Medulla oblongata (tissue), 1 donor: ENCODE data around the gene IFITM10.
"Not testable (repeated sequence)": the region's sequence is repeated elsewhere in the genome, so short reads cannot be mapped to it uniquely, and the experiment has no call there.

Source experiments
- DNase-seq: peaks from one replicate; pipeline ENCODE4 v3.0.0-alpha.2; 2015; ENCODE audit errors: extremely low spot score

Gene IFITM10

DNA sequence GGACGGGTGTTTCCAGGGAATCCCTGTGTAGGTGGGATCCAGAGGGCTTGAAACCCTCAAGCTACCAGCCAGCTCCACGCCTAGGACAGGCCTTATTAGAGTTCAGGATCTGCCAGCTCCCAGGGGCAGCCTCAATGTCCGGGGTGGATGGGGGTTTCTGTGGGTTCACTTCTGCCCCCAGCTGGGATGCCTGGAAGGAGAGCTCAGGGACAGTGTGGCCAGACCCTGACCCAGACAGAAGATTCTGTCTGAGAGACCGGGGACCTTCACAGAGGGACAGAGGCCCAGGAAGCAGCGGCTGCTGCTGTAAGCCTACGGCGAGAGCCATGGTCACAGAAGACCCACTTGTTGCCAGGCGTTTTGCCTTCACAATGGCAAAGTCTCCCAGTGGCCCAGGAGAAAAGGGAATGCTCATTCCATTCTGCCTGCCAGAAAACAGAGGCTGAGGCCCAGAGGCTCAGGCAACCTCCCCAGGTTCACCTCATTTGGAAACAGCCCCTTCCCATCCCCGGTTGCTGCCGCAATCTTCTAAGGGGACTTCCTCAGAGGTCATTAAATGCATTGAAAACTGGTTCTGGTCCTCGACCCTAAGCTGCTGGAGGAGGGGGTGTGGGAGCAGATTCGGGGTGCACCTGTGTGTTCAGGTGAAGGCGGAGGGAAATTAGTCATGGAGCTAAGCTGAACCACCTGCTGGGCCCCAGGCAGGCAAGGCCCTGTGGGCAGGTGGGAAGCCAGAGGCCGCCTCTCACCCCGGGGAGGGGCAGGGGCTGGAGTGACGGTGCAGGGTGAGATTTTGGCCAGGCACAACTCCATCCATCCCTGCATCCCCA is 58.3 kb downstream of the IFITM10 start:
- no peak for DNase-seq

DNA sequence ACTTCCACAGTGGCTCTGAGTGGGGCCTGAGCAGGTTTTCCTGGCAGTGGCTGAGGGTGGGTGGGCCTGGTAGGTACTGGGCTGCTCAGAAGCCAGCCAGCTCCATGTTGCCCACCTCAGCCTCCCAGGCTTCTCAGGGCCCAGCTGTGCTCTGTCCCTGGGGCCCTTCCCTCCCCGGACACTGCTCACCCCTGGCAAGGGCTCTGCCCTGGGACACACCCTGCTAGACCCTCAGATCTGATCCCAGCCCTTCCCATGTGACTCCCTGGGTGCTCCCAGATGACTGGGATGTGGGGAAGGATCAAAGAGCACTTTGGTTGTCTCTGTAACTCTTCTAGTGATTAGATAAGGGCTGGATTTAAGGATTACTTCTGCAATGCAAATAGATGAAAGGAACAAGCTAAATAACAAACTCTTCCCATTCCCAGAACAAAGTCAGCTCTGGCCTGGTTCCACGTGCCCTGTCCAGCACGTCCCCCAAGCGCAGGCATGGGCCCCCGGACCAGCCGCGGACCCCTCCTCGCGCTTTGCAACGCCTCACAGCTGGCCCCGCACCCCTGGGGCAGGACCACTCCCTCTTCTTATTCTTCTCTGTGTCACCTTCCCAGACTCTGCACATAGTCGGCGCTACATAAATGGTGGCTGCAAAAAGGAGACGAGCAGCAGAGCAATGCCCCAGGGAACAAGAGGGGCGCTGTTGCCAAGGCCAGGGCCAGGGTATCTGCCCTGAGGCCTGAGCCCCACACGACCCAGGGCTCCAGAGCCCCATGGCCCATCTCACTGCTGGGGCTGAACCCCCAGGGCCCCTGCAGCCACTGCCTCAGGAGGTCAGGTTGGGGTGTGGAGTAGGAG is 59.1 kb downstream of the IFITM10 start:
- DNase-seq: no peak

DNA sequence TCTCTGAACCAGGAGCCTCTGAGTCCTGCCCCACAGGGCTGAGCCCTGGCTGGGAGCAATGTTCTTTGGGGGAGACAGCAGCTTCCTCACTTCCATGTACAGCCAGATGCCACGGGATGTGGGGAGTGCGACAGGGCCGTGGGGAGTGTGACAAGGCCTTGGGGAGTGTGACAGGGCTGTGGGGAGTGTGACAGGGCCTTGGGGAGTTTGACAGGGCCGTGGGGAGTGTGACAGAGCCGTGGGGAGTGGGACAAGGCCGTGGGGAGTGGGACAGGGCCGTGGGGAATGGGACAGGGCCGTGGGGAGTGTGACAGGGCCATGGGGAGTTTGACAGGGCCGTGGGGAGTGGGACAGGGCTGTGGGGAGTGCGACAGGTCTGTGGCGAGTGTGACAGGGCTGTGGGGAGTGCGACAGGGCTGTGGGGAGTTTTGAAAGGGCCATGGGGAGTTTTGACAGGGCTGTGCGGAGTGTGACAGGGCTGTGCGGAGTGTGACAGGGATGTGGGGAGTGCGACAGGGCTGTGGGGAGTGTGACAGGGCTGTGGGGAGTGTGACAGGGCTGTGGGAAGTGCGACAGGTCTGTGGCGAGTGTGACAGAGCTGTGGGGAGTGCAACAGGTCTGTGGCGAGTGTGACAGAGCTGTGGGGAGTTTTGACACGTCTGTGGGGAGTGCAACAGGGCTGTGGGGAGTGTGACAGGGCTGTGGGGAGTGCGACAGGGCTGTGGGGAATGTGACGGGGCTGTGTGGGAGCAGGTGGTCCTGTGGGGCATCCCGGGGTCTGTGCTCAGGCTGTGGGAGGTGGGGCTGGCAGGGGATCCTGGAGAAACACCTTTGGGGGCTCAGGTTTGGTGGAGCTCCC is 60.0 kb downstream of the IFITM10 start:
- DNase-seq: no peak

DNA sequence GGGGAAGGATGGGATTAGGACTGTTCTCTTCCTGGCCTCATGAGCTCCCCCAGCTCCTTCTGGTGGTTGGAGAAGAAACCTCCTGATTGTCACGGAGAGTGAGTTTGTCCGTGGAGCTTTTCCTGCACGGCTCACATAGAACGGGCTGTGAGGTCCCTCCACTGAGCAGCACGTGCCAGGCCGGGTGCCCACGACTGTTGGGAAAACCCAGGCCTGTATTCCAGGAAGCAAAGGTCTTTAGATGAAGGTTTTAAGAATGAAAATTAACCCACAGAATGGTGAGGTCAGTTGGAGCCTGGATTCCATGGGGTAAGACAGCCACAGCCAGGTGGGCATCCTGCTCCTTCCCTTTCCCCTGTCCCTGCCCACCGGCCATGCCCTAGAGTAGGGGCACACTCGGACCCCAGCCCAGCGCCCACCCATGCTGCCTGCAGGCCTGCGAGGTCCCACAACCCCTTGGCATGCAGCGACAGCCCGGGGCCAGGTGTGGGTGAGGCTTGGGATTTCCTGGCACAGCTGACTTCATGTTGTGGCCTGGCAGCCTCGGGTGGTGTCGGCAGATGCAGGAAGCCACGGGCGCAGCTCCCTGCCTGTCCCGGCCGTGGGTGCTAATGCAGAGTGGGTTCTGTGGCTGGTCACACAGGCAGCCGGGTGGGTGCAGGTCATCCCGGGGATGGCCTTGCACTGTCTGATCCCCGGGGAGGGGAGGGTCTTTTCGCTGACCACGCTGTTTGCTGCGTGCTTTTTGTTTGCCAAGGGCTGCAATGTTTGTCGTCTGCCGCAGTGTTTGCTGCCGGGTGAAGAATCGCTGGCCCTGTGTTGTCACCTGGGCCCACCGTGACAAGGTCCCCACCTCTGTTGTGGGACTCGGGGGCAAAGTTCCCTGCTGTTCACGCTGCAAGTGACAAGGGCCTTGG is 60.9 kb downstream of the IFITM10 start:
- not testable (repeated sequence) for DNase-seq

DNA sequence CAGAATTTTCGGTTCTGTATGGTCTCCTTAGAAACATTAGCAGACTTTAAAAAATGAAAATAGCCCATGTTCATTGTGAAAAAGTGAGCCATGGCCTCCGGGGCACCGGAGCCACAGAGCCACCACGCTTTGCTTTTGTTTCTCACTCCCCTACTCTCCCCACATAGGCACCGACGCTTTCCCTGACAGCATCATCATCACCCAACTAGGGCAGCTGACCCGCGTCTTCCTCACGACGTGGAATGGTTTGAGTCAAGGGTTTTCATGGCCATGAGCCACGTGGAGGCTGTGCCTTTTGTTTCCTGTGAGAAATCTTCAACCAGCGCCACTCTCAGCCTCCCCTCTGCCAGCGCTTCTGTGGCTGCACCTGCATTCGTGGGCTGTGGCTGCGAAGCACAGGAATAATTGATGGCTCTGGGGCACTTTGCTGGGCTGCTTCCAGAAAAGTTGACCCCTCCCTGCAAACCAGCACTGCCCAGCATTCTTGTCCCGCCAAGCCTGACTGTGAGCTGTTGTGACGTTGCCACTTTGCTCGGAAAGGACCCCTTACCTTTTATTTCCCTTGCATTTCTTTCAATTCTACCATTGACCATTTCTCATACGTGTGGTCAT is 62.0 kb downstream of the IFITM10 start:
- not testable (repeated sequence) for DNase-seq

DNA sequence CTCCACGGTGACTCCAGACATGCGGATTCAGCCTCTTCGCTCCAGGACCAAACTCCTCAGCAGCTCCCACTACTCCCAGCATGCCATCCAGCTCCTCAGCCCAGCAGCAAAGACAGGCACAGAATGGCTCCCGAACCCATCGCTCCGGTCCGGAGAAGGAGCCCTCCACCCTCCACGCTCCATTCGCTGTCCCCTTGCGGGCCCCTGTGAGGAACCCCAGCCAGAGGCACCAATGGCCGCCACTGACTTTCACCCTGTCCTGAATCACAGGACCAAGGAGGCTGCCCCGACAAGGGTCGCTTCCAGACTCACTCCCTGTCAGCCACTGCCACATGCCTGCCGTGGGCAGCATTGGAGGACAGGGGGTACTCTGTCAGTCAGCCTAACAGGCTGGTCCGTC is 64.2 kb downstream of the IFITM10 start:
- not testable (repeated sequence) for DNase-seq

DNA sequence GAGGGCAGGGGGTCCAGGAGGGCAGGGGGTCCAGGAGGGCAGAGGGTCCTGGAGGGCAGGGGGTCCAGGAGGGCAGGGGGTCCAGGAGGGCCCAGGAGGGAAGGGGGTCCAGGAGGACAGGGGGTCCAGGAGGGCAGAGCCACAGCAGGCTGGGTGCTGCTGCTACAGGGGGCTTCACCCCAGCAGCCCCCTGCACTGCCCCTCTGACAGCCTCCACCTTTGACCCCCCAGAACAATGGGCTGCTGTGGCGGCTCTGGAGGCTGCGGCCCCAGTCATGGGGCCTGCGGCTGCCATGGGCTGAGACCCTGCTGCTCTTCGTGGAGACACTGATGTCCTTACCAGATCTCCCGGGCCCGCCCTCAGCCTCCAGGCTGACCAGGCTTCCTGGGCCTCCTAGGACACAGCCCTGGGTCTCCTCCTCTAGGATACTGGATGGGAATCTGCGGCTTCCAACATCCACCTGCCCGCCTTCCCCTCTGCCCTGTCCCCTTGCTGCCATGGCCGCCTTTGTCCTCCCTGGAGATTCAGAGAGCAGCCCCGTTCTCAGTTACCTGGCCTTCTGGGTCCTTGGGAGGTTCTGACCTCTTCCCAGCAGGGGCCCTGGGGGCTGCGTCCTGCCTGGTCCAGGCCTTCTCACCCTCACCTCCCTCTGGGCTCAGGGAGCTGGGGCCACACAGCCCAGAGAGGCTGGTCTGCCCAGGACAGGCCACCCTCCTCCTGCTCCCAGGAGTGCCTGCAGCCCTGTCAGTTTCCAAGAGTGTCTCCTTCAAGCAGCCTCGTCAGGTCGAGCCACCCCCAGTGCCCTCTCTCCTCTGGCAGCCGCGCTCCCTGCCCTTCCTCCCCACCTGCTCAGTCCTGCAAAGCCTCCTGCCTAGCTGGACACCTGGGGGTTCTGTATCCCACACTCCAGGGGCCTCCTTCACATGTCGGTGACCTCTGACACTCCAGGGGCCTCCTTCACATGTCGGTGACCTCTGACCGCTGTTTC is 65.2 kb downstream of the IFITM10 start:
- DNase-seq: not testable (repeated sequence)

DNA sequence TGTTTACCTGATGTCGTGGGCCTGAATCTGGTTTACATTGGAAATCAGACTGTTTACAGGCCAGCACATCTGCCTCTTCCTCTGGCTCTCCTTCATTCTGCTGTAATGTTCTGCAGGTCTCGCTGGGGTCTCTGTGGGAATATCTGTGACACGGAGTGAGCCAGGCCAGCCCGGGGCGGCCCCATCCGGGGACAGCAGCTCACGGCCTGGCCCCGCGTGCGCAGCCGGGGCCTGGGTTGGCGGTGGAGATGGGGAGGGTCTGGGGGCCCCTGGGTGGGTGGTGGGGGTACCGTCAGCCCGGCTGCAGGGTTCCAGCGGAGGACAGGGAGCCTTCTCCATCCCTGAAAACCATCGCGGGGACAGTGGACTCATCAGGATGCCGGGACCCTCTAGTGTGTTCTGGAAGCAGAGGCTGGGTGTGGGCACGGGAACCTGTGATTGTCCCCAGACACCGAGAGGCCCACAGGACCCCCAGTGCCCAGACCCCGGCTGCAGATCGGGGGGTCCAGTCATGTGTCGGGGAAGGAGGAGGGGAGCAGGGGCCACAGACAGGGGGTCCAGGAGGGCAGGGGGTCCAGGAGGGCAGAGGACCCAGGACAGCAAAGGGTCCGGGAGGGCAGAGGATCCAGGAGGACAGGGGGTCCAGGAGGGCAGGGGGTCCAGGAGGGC is 66.4 kb downstream of the IFITM10 start:
- DNase-seq: not testable (repeated sequence)

DNA sequence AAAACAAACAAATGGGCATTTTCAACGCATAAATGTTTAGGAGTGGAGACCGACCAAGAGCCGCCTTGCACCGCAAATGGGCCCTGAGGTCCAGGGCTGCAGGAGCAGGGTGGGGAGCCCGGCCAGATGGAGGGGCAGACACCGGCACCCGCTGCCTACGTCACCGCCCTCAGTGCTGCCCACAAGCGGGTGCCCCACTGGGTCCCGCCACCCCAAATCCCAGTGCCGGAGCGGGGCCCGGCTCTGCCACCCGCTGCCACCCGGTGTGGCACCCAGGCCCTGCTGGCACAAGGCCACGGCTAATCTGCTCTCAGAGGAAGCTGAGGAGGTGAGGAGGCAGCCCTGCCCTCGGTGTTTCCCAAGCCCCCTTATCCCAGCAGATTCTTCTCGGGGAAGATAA is 67.2 kb downstream of the IFITM10 start:
- DNase-seq: not testable (repeated sequence)
